HG02852 (cell line): ENCODE measurements around the gene MAP3K5.

ENCODE experiments used
- ATAC-seq: cut with Tn5 transposase; IDR thresholded peaks from one replicate; pipeline ENCODE4 v1.9.1; 2021; ENCODE audit warnings: mild to moderate bottlenecking, moderate library complexity; ENCODE audit not compliant: unreplicated experiment

Gene MAP3K5

GRCh38 chr6:136550330-136551071 is 241.8 kb downstream of the MAP3K5 start, which contains the start of gene MAP7:
Gene MAP7, minus strand, starts transcription at chr6:136550422. Its CDS starts 14 bp downstream, at chr6:136550408.
- ATAC-seq, result peak; percentile 82

- peak; percentile 71 for ATAC-seq
These were observed 242.3 kb downstream of the MAP3K5 start for GRCh38 chr6:136550045-136550329.

GRCh38 chr6:136549300-136550044 is 242.8 kb downstream of the MAP3K5 start:
- ATAC-seq, result peak; percentile 6

GRCh38 chr6:136548582-136549299 is 243.5 kb downstream of the MAP3K5 start:
- ATAC-seq, result no peak

GRCh38 chr6:136547871-136548270 is 244.4 kb downstream of the MAP3K5 start:
- no peak for ATAC-seq

- ATAC-seq, result no peak
These were observed 244.9 kb downstream of the MAP3K5 start for GRCh38 chr6:136547336-136547735.

- ATAC-seq, result no peak
These were observed 245.9 kb downstream of the MAP3K5 start for GRCh38 chr6:136546331-136546730.

GRCh38 chr6:136544326-136544725 is 248.0 kb downstream of the MAP3K5 start:
- ATAC-seq, result no peak

- no peak for ATAC-seq
These were observed 250.9 kb downstream of the MAP3K5 start for GRCh38 chr6:136541395-136541794.

GRCh38 chr6:136539967-136540652 is 252.2 kb downstream of the MAP3K5 start:
- ATAC-seq, result no peak

- ATAC-seq, result no peak
These were observed 253.4 kb downstream of the MAP3K5 start for GRCh38 chr6:136538836-136539235.

- no peak for ATAC-seq
These were observed 256.2 kb downstream of the MAP3K5 start for GRCh38 chr6:136535880-136536650.

- ATAC-seq, result no peak
These were observed 257.1 kb downstream of the MAP3K5 start for GRCh38 chr6:136535017-136535765.

GRCh38 chr6:136534268-136534667 is 258.0 kb downstream of the MAP3K5 start:
- ATAC-seq, result no peak

- no peak for ATAC-seq
These were observed 258.8 kb downstream of the MAP3K5 start for GRCh38 chr6:136533487-136533886.

GRCh38 chr6:136532030-136532429 is 260.2 kb downstream of the MAP3K5 start:
- ATAC-seq, result no peak

GRCh38 chr6:136529710-136530109 is 262.6 kb downstream of the MAP3K5 start:
- ATAC-seq, result no peak

- no peak for ATAC-seq
These were observed 263.8 kb downstream of the MAP3K5 start for GRCh38 chr6:136528477-136528876.

GRCh38 chr6:136527831-136528230 is 264.4 kb downstream of the MAP3K5 start:
- no peak for ATAC-seq

- no peak for ATAC-seq
These were observed 265.3 kb downstream of the MAP3K5 start for GRCh38 chr6:136526937-136527336.
